A549 treated with DMSO at 1 μM for 4 hours (cell line): ENCODE measurements around the gene MAPK6. TPM values are rescaled to one million over a fixed set of nuclear protein-coding genes. Genes with fewer than 3 reads are reported as not detected.

Experiments
- total RNA-seq: library from RNA; stranded (reverse); fragments of 200-300 nt; extraction: Qiagen RNA extraction; gene quantifications from 5 replicates; pipeline ENCODE4 v1.2.3, GENCODE V29; 2022; ENCODE audit warnings: low read depth

The MAPK6 gene
- 45.8 to 62.6 TPM (median 59.5 TPM) in 5 replicates for total RNA-seq

GRCh38 chr15:52018693-52019393 is at the start of gene MAPK6:
Gene MAPK6, plus strand, starts transcription at chr15:52019219. Its CDS starts 27,242 bp downstream, at chr15:52046461.

GRCh38 chr15:51971375-51972133 is 47.5 kb upstream of the MAPK6 start, which contains the start of gene LEO1:
Gene LEO1, minus strand, starts transcription at chr15:51971778. Its CDS starts 33 bp downstream, at chr15:51971745.

Other genes with a start within 250 kb of the MAPK6 start
- 46.1 to 69.9 TPM (median 59.3 TPM) in 5 replicates for gene TMOD3, start 189.6 kb upstream of the MAPK6 start, total RNA-seq
- gene LEO1, start 47.4 kb upstream of the MAPK6 start, total RNA-seq: 49.2 to 58.0 TPM (median 52.8 TPM) in 5 replicates
- 0.08 to 0.20 TPM (median 0.17 TPM) in 5 replicates for gene BCL2L10, start 93.6 kb downstream of the MAPK6 start, total RNA-seq
- 46.3 to 55.3 TPM (median 50.2 TPM) in 5 replicates for gene GNB5, start 172.2 kb downstream of the MAPK6 start, total RNA-seq